ENCODE results near the gene RAB40B. TPM values are rescaled to one million over a fixed set of nuclear protein-coding genes. Genes with fewer than 3 reads are reported as not detected.
A peak's percentile ranks its signal among the peaks of the same experiment; 100 is the strongest.

The RAB40B gene
- polyA plus RNA-seq, 2 of the 4 experiments (the other 2 are of a cell fraction), result 5.6 to 9.4 TPM

DNA sequence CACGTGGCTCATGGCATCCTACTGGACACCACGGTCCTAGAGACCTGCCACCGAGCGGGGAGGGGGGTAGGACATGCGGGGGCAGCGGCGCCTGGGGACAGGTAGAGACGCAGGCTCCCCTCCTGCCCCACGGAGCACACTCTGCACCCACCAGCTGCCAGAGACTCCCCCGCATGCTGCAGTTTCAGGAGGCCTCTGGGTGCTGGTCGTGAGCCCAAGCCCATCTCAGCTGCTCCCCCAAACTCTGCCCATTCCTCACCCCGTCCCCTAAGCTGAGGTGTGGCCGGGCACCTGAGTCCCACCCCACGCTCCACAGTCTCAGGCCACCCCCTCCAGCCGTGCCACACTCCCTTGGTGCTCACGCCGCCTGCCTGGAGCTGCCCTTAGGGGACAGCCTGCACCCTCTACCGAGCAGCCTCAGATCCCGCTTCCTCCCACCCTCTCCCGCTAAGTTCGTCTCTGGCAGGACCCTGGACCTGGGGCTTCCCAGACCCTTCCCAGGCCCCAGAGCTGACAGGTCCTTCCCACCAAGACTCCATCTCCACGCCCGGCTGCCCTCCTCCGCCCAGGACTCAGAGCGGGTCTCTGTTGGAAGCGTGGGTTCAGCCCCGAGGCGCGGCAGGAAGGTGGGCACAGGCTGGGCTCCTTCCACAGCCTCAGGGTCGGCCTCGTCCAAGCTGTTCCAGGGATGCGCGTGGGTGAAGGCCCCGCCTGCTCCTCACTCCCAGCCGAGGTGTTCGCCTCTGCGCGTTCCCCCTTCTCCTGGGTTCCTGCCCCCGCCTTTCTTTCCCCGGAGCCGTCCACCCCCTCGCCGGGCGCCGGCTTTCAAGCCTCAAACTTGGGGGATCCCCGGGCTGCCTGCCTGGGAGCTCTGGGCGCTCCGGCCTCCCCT, 1.3 kb downstream of the RAB40B start:
- TF ChIP-seq JUN (IDR thresholded peaks at IDR 0.05) (no peak), JUNB (IDR thresholded peaks at IDR 0.05) (no peak), KDM5A (IDR thresholded peaks at IDR 0.05) (no peak)

DNA sequence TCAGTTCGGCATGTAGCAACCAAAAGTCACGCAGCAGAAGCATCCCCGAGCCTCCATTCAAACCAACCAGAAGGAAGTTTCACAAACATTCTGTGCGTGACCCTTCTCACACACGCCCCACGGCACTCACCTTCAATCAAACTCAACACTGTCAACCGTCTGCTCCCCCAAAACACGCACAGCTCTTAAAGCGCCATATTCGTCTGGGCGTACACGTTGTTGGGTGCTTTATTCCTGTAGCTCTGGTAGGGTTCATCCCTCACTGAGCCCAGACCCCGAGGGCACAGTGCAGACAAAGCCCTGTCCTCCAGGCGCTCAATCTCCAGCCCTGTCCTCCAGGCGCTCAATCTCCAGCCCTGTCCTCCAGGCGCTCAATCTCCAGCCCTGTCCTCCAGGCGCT, 2.2 kb downstream of the RAB40B start:
- CTCF ChIA-PET, result interaction anchor here (1.8 to 3.1 kb wide), 6 partner anchors 8 to 28 kb away, joined by 4 to 16 read pairs (median 10); no protein-coding TSS in a partner anchor
- ATAC-seq, result no peak
- WGBS (ENCODE audit: missing lambda C conversion rate), result 94% methylated on average over 15 of the region's 17 CpGs

More for the DNA sequence above, 1.3 kb downstream of the RAB40B start:
- ChIA-PET POLR2A (no interaction called here), CTCF (interaction anchor here (0.7 to 3.1 kb wide), 8 partner anchors 9 to 69 kb away, joined by 3 to 16 read pairs (median 8); no protein-coding TSS in a partner anchor)
- peaks cover 23% of the 10 kb centered on the region for H3K9me3 ChIP-seq
- ATAC-seq, result no peak
- peaks cover 14% of the 10 kb centered on the region; the same call in 2 of the 3 replicates for H3K4me1 ChIP-seq
- peak overlapping the region; percentile 98 for H3K4me2 ChIP-seq
- no peak for DNase-seq (ENCODE audit: low read depth in 1 of 2, low spot score in 1 of 2)
- H3K27ac ChIP-seq, result peak overlapping the region; percentile 47 to 83; a peak in 4 of 6 replicates
- FAIRE-seq, result no peak
- H3K4me3 ChIP-seq, result peak overlapping the region; percentile 60
- WGBS (ENCODE audit: missing lambda C conversion rate), result 79% methylated on average over 45 of the region's 48 CpGs

DNA sequence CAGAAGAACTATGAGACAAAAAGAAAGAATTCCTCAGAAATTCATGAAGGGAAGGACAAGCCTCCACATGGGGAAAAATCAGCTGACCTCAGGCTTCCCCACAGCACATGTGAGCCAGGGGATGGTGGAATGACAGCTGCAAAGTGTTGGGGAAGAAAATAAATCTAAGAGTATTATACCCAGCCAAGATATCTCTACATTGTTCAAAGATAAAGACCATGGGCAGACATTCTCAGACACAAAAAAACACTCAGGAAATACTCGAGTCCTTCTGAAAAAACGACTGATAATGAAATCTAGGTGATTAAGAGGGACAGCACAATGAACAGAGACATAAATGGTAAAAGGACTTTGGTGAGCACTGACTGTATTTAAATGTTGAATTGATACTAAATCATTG, 3.9 kb downstream of the RAB40B start:
- WGBS (ENCODE audit: missing lambda C conversion rate), result 7% methylated on average over 2 of the region's 2 CpGs
- H3K4me2 ChIP-seq, result no peak overlapping the region
- no peak overlapping the region for H3K27ac ChIP-seq
- FAIRE-seq, result no peak
- H3K9me3 ChIP-seq, result peaks cover 23% of the 10 kb centered on the region
- peaks cover 10% of the 10 kb centered on the region; the same call in 1 of the 3 replicates for H3K4me1 ChIP-seq
- ChIA-PET POLR2A (no interaction called here), CTCF (interaction anchor here (1.5 kb wide), 1 partner anchor 25 kb away, joined by 6 read pairs; no protein-coding TSS in a partner anchor)
- no peak for ATAC-seq
- DNase-seq (ENCODE audit: low read depth in 1 of 2, low spot score in 1 of 2), result no peak
- no peak overlapping the region for H3K4me3 ChIP-seq
- TF ChIP-seq CEBPB (IDR thresholded peaks at IDR 0.05) (no peak), PHF8 (IDR thresholded peaks at IDR 0.05; ENCODE audit: borderline replicate concordance, low read depth) (no peak), BCL3 (IDR thresholded peaks at IDR 0.05) (no peak), HOXB13 (CRISPR knock-in tag; IDR thresholded peaks at IDR 0.05; ENCODE audit: low read depth) (no peak), CHD4 (IDR thresholded peaks at IDR 0.05; ENCODE audit: borderline replicate concordance) (no peak), EHMT2 (IDR thresholded peaks at IDR 0.05; ENCODE audit: low read depth) (no peak), HMGXB4 (CRISPR knock-in tag; IDR thresholded peaks at IDR 0.05; ENCODE audit: borderline replicate concordance) (no peak), MAFK (IDR thresholded peaks at IDR 0.05; ENCODE audit: partially characterized antibody) (no peak), ZC3H11A (IDR thresholded peaks at IDR 0.05) (no peak)
- TF ChIP-seq, protein P1, sequence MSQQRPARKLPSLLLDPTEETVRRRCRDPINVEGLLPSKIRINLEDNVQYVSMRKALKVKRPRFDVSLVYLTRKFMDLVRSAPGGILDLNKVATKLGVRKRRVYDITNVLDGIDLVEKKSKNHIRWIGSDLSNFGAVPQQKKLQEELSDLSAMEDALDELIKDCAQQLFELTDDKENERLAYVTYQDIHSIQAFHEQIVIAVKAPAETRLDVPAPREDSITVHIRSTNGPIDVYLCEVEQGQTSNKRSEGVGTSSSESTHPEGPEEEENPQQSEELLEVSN (IDR thresholded peaks at IDR 0.05; ENCODE audit: borderline replicate concordance, low read depth), result no peak
- TF ChIP-seq, protein P2, sequence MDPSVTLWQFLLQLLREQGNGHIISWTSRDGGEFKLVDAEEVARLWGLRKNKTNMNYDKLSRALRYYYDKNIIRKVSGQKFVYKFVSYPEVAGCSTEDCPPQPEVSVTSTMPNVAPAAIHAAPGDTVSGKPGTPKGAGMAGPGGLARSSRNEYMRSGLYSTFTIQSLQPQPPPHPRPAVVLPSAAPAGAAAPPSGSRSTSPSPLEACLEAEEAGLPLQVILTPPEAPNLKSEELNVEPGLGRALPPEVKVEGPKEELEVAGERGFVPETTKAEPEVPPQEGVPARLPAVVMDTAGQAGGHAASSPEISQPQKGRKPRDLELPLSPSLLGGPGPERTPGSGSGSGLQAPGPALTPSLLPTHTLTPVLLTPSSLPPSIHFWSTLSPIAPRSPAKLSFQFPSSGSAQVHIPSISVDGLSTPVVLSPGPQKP (IDR thresholded peaks at IDR 0.05; ENCODE audit: low read depth, low read length), result no peak

More for the DNA sequence above, 2.2 kb downstream of the RAB40B start:
- H3K4me3 ChIP-seq, result no peak overlapping the region
- FAIRE-seq (no peak), DNase-seq (ENCODE audit: low read depth in 1 of 2, low spot score in 1 of 2) (no peak)
- H3K27ac ChIP-seq, result no peak overlapping the region
- TF ChIP-seq FOXS1 (CRISPR knock-in tag; IDR thresholded peaks at IDR 0.05), result no peak
- TF ChIP-seq FOSL2 (IDR thresholded peaks at IDR 0.05), result no peak
- no peak for TF ChIP-seq FOSL2 (CRISPR knock-in tag; IDR thresholded peaks at IDR 0.05)
- no peak for TF ChIP-seq EHMT2 (IDR thresholded peaks at IDR 0.05; ENCODE audit: low read depth)
- no peak for TF ChIP-seq HMGXB4 (CRISPR knock-in tag; IDR thresholded peaks at IDR 0.05; ENCODE audit: borderline replicate concordance)
- TF ChIP-seq, protein P3, sequence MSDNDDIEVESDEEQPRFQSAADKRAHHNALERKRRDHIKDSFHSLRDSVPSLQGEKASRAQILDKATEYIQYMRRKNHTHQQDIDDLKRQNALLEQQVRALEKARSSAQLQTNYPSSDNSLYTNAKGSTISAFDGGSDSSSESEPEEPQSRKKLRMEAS (IDR thresholded peaks at IDR 0.05), result no peak
- no peak for TF ChIP-seq GATA3 (IDR thresholded peaks at IDR 0.05; ENCODE audit: borderline replicate concordance)
- TF ChIP-seq JUNB (IDR thresholded peaks at IDR 0.05), result no peak
- TF ChIP-seq, protein P2 (IDR thresholded peaks at IDR 0.05; ENCODE audit: low read depth, low read length), result no peak
- TF ChIP-seq FOSB (CRISPR knock-in tag; IDR thresholded peaks at IDR 0.05), result no peak
- TF ChIP-seq HEYL (CRISPR knock-in tag; IDR thresholded peaks at IDR 0.05), result no peak
- POLR2A ChIA-PET, result no interaction called here
- H3K4me2 ChIP-seq, result no peak overlapping the region
- peaks cover 23% of the 10 kb centered on the region for H3K9me3 ChIP-seq
- peaks cover 10% of the 10 kb centered on the region; the same call in 1 of the 3 replicates for H3K4me1 ChIP-seq
